HUES48 (cell line): ENCODE measurements around the gene HAX1.

ENCODE experiments used
- H3K27ac ChIP-seq: one replicate; pipeline ENCODE4 v1.7.0; 2013; ENCODE audit warnings: low read depth, low read length, inconsistent platforms
- H3K27me3 ChIP-seq: 2 replicates; pipeline ENCODE4 v1.6.1; 2013; ENCODE audit warnings: mild to moderate bottlenecking, low read length; ENCODE audit not compliant: control insufficient read depth, insufficient read depth
- H3K36me3 ChIP-seq: 2 replicates; pipeline ENCODE4 v1.6.1; 2013; ENCODE audit warnings: low read length; ENCODE audit not compliant: control insufficient read depth, insufficient read depth
- H3K4me1 ChIP-seq: 2 replicates; pipeline ENCODE4 v1.6.1; 2013; ENCODE audit warnings: mild to moderate bottlenecking, low read length; ENCODE audit not compliant: control insufficient read depth, insufficient read depth
- H3K4me3 ChIP-seq: 2 replicates; pipeline ENCODE4 v1.5.1; 2013; ENCODE audit warnings: mild to moderate bottlenecking, low read depth, low read length
- H3K9ac ChIP-seq: 2 replicates; pipeline ENCODE4 v1.6.1; 2013; ENCODE audit warnings: mild to moderate bottlenecking, low read depth, low read length, moderate library complexity
- H3K9me3 ChIP-seq: 2 replicates; pipeline ENCODE4 v1.6.1; 2013; ENCODE audit warnings: low read length; ENCODE audit not compliant: control insufficient read depth, insufficient read depth

Gene HAX1

GRCh38 chr1:154241703-154242351, 30.6 kb upstream of the HAX1 start:
- H3K9me3 ChIP-seq: no peaks in the 10 kb centered on the region
- H3K9ac ChIP-seq: no peak overlapping the region
- no peak overlapping the region for H3K27ac ChIP-seq
- no peaks in the 10 kb centered on the region for H3K4me1 ChIP-seq
- peaks cover 97% of the 10 kb centered on the region for H3K36me3 ChIP-seq
- no peak overlapping the region for H3K4me3 ChIP-seq
- H3K27me3 ChIP-seq: no peaks in the 10 kb centered on the region

- H3K4me1 ChIP-seq: no peaks in the 10 kb centered on the region
- H3K4me3 ChIP-seq: no peak overlapping the region
- no peak overlapping the region for H3K27ac ChIP-seq
- no peaks in the 10 kb centered on the region for H3K27me3 ChIP-seq
- no peaks in the 10 kb centered on the region for H3K9me3 ChIP-seq
- H3K9ac ChIP-seq: no peak overlapping the region
- peaks cover 98% of the 10 kb centered on the region for H3K36me3 ChIP-seq
Observed at GRCh38 chr1:154253671-154254070, 18.8 kb upstream of the HAX1 start.

DNA sequence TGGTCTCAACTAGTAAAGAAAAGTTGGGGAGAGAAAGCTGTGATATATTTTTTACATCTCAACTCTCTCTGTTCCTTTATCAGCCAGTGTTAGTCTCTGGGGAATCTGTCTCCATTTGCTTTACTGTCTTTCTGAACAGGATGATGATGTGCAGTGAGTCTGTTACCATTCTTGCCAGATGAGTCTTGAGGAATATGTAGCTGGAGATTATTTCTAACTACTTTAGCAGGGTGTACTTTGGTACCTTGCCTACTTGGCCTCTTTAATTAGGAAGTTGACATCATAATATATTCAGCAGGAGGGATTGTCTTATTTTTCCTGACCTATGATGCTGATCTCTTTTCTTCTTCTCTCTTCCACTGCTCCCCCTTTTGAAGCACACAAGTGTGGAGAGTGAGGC, 15.7 kb upstream of the HAX1 start:
- Histone ChIP-seq H3K4me3 (no peak overlapping the region), H3K27me3 (no peaks in the 10 kb centered on the region), H3K9me3 (no peaks in the 10 kb centered on the region), H3K27ac (no peak overlapping the region), H3K36me3 (peaks cover 97% of the 10 kb centered on the region), H3K9ac (no peak overlapping the region), H3K4me1 (no peaks in the 10 kb centered on the region)

- H3K4me1 ChIP-seq: no peaks in the 10 kb centered on the region
- H3K36me3 ChIP-seq: peaks cover 99% of the 10 kb centered on the region
- no peak overlapping the region for H3K27ac ChIP-seq
- no peaks in the 10 kb centered on the region for H3K27me3 ChIP-seq
- H3K9me3 ChIP-seq: no peaks in the 10 kb centered on the region
- H3K9ac ChIP-seq: no peak overlapping the region
- no peak overlapping the region for H3K4me3 ChIP-seq
Observed at GRCh38 chr1:154258784-154259183, 13.6 kb upstream of the HAX1 start.

GRCh38 chr1:154260127-154260526, 12.3 kb upstream of the HAX1 start:
- Histone ChIP-seq H3K4me3 (no peak overlapping the region), H3K27me3 (no peaks in the 10 kb centered on the region), H3K27ac (no peak overlapping the region), H3K36me3 (peaks cover 99% of the 10 kb centered on the region), H3K9me3 (no peaks in the 10 kb centered on the region), H3K9ac (no peak overlapping the region), H3K4me1 (no peaks in the 10 kb centered on the region)

DNA sequence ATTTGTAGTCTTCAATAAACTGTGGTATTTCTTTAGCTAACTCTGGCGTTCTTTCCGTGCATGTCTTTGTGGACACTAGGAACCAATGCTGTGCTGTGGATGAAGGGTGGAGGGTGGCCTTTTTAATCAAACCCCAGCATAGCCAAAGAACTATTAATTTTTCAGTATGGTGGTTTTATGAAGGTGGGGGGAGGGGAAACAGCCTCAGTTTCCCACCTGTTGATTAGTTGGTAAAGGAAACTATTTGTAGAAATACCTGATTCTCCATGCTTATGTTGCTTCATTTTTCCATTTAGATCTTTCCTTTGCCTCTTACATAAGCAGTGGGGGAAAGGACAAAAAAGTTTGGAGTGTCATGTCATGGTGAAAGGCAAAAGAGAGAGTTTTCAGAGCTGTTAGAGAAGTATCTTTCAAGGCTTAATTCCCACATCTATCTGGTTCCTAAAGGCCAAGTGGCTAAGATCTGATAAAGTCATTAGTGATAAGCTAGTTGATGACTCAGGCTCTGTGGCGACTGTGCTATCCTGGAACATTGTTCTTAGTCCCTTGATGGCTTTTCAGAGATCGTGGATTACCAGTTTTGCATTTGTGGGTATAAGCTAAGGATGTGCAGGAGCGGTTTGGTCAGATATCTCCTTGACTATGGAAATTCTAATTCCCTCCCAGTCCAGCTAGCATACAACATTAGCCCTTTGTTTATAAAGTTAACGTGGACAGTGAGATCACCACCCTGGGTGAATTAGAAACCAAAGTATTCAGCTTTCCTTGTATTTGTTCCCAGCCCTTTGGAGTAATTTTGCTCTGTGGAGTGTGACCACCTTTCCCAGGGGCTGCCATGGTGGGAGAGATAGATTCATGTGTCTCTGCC, 8.7 kb upstream of the HAX1 start:
- H3K27ac ChIP-seq: no peak overlapping the region
- no peak overlapping the region for H3K9ac ChIP-seq
- H3K27me3 ChIP-seq: no peaks in the 10 kb centered on the region
- H3K4me3 ChIP-seq: no peak overlapping the region
- no peaks in the 10 kb centered on the region for H3K9me3 ChIP-seq
- H3K36me3 ChIP-seq: peaks cover 94% of the 10 kb centered on the region
- no peaks in the 10 kb centered on the region for H3K4me1 ChIP-seq

- Histone ChIP-seq H3K36me3 (peaks cover 95% of the 10 kb centered on the region), H3K4me3 (no peak overlapping the region), H3K27me3 (no peaks in the 10 kb centered on the region), H3K27ac (no peak overlapping the region), H3K9ac (no peak overlapping the region), H3K4me1 (no peaks in the 10 kb centered on the region), H3K9me3 (no peaks in the 10 kb centered on the region)
Observed at GRCh38 chr1:154264454-154264853, 8.0 kb upstream of the HAX1 start.

DNA sequence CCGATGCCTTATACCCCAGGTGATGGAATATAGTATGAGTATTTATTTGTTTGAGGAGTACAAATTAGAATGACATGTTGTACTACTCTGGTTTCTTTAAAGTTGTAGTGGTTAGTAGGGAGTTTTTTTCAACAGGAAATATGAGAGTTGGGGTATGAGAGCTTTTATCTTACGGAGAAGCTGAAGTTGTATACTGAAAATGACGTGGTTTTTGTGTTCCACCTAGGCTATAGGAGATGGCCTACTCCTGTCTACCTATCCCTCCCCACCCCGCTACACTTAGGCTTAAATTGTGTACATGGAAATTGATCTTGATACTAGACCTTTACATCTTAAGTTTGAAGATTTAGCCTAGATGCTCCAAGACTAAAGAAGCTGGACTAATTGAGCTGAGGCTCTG, 6.8 kb upstream of the HAX1 start:
- Histone ChIP-seq H3K4me3 (no peak overlapping the region), H3K9ac (no peak overlapping the region), H3K36me3 (peaks cover 93% of the 10 kb centered on the region), H3K27me3 (no peaks in the 10 kb centered on the region), H3K27ac (no peak overlapping the region), H3K4me1 (no peaks in the 10 kb centered on the region), H3K9me3 (no peaks in the 10 kb centered on the region)

DNA sequence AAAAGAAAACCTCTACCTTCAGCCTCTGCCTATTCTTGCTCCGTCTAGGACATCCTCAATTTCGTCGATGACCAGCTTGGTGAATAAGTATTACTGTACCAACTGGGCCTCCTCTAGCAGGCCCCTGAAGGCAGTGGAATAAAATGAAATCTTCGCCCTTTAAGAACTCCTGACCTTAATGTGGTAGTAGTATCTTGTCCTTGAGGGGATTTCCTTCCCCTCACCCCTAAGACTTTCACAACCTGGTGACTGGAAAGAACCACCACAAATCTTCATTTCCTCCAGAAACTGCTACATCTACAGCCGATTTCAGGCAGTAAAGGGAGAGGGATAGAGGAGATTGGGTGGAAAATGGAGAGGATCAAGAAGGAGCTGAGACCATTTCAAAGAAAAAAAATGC, 1.6 kb upstream of the HAX1 start:
- no peaks in the 10 kb centered on the region; the same call in 1 of the 2 replicates for H3K4me1 ChIP-seq
- H3K9me3 ChIP-seq: no peaks in the 10 kb centered on the region
- no peaks in the 10 kb centered on the region for H3K27me3 ChIP-seq
- peak overlapping the region; percentile 27 for H3K27ac ChIP-seq
- peaks cover 66% of the 10 kb centered on the region for H3K36me3 ChIP-seq
- no peak overlapping the region for H3K9ac ChIP-seq
- no peak overlapping the region for H3K4me3 ChIP-seq

DNA sequence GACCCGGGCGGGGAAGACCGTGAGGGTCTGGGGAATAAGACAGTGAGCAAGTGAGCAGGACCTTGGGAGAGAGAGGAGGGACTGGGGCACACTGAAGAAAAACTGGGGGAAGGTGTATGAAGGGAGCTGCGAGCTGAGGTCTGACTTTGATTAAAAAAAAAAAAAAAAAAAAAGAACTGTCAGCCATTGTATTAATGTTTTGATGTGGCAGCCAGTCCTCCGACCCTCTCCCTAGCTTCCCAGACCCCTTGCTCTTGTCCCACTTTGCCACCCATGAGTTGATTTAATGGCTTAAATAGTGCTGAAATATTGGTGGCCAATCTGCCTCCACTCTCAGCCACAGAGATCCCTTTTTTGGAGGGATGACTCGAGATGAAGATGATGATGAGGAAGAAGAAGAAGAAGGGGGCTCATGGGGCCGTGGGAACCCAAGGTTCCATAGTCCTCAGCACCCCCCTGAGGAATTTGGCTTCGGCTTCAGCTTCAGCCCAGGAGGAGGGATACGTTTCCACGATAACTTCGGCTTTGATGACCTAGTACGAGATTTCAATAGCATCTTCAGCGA, 652 bp downstream of the HAX1 start:
- peak overlapping the region; percentile 87 for H3K9ac ChIP-seq
- no peaks in the 10 kb centered on the region for H3K27me3 ChIP-seq
- no peaks in the 10 kb centered on the region for H3K9me3 ChIP-seq
- H3K4me1 ChIP-seq: no peaks in the 10 kb centered on the region; the same call in 1 of the 2 replicates
- peak overlapping the region; percentile 82 for H3K27ac ChIP-seq
- H3K36me3 ChIP-seq: peaks cover 49% of the 10 kb centered on the region
- peak overlapping the region; percentile 95 for H3K4me3 ChIP-seq

- Histone ChIP-seq H3K27me3 (no peaks in the 10 kb centered on the region), H3K9ac (no peak overlapping the region), H3K4me3 (no peak overlapping the region), H3K27ac (no peak overlapping the region), H3K36me3 (peaks cover 20% of the 10 kb centered on the region), H3K4me1 (no peaks in the 10 kb centered on the region; the same call in 1 of the 2 replicates), H3K9me3 (no peaks in the 10 kb centered on the region)
Observed at GRCh38 chr1:154276797-154277196, 4.4 kb downstream of the HAX1 start.
